Smooth muscle cell (in vitro differentiated cells): ENCODE data around the gene SPAG16. TPM values are rescaled to one million over a fixed set of nuclear protein-coding genes. Genes with fewer than 3 reads are reported as not detected.

Experiments used
- DNase-seq: peaks from one replicate; lab custom pipeline; 2025; ENCODE audit not compliant: unreplicated experiment; lab: John Stamatoyannopoulos, UW
- H2AFZ ChIP-seq: fragments of 200-600 bp; sonication (generic); 2 replicates; pipeline ENCODE4 v1.6.0; 2016; ENCODE audit warnings: antibody characterized with exemption, low read depth, mild to moderate bottlenecking
- H3F3A ChIP-seq: fragments of 200-600 bp; sonication (generic); 2 replicates; pipeline ENCODE4 v1.6.0; 2017; ENCODE audit warnings: antibody characterized with exemption, low read depth
- H3K27ac ChIP-seq: fragments of 200-600 bp; sonication (generic); 2 replicates; pipeline ENCODE4 v1.5.1; 2016; ENCODE audit warnings: low read depth, mild to moderate bottlenecking
- H3K27me3 ChIP-seq: fragments of 200-600 bp; sonication (generic); 2 replicates; pipeline ENCODE4 v1.6.1; 2016; ENCODE audit warnings: low read depth, mild to moderate bottlenecking
- H3K36me3 ChIP-seq: fragments of 200-600 bp; sonication (generic); 2 replicates; pipeline ENCODE4 v1.5.1; 2016; ENCODE audit warnings: low read depth
- H3K4me1 ChIP-seq: fragments of 200-600 bp; sonication (generic); 2 replicates; pipeline ENCODE4 v1.5.1; 2016; ENCODE audit warnings: low read depth
- H3K4me2 ChIP-seq: fragments of 200-600 bp; sonication (generic); 2 replicates; pipeline ENCODE4 v1.6.0; 2016; ENCODE audit warnings: mild to moderate bottlenecking
- H3K4me3 ChIP-seq: fragments of 200-600 bp; sonication (generic); 2 replicates; pipeline ENCODE4 v1.5.1; 2016; ENCODE audit warnings: mild to moderate bottlenecking
- H3K79me2 ChIP-seq: fragments of 200-600 bp; sonication (generic); 2 replicates; pipeline ENCODE4 v1.6.0; 2016; ENCODE audit warnings: low read depth, mild to moderate bottlenecking
- H3K9ac ChIP-seq: fragments of 200-600 bp; sonication (generic); 2 replicates; pipeline ENCODE4 v1.6.0; 2016; ENCODE audit warnings: low read depth
- H3K9me3 ChIP-seq: fragments of 200-600 bp; sonication (generic); replicated peaks from 2 replicates; pipeline ENCODE4 v1.5.1; 2016; ENCODE audit warnings: low read depth
- H4K20me1 ChIP-seq: fragments of 200-600 bp; sonication (generic); 2 replicates; pipeline ENCODE4 v1.6.0; 2016; ENCODE audit warnings: low read depth
- CTCF ChIP-seq: fragments of 200-600 bp; sonication (generic); IDR thresholded peaks from 2 replicates; pipeline ENCODE4 v1.5.1; 2017; ENCODE audit warnings: borderline replicate concordance, mild to moderate bottlenecking, antibody characterized with exemption; ENCODE audit not compliant: insufficient read depth, poor library complexity, severe bottlenecking
- WGBS: methylation state at CpG from one replicate; pipeline ENCODE4 v1.1.7; 2016; ENCODE audit warnings: low lambda C conversion rate; 5-methylcytosine and 5-hydroxymethylcytosine counted together
- polyA plus RNA-seq: library from polyadenylated mRNA; unstranded; fragments of >200 nt; fragmentation: Nextera tagmentation; extraction: Ambion mirVana; gene quantifications from 2 replicates; pipeline ENCODE4 v1.2.1, GENCODE V29; 2016
- total RNA-seq: library from RNA; depleted of rRNA; stranded (reverse); fragments of >200 nt; gene quantifications from 2 replicates; pipeline ENCODE4 v1.2.3, GENCODE V29; 2014

The SPAG16 gene
- total and polyA plus RNA-seq, 2 experiments from 2014 or later: 32.1 to 40.6 TPM

- Histone ChIP-seq H3K36me3 (no peaks in the 10 kb centered on the region), H2AFZ (no peak overlapping the region), H3K9me3 (no peaks in the 10 kb centered on the region), H3K79me2 (no peaks in the 10 kb centered on the region), H3K4me1 (no peaks in the 10 kb centered on the region), H3K9ac (no peak overlapping the region), H3K27ac (no peak overlapping the region), H4K20me1 (no peaks in the 10 kb centered on the region), H3F3A (no peaks in the 10 kb centered on the region), H3K27me3 (no peaks in the 10 kb centered on the region), H3K4me2 (no peak overlapping the region), H3K4me3 (no peak overlapping the region)
- DNase-seq: no peak
- WGBS: 26% methylated on average over 3 of the region's 3 CpGs
- TF ChIP-seq CTCF: no peak
These were observed 855.5 kb downstream of the SPAG16 start for GRCh38 chr2:214139630-214140284.

GRCh38 chr2:214156971-214157370 is 872.7 kb downstream of the SPAG16 start:
- Histone ChIP-seq H3K9ac (no peak overlapping the region), H3K9me3 (no peaks in the 10 kb centered on the region), H3K27ac (no peak overlapping the region), H4K20me1 (no peaks in the 10 kb centered on the region), H3K4me1 (no peaks in the 10 kb centered on the region), H3K36me3 (no peaks in the 10 kb centered on the region), H3K4me2 (no peak overlapping the region), H3K27me3 (no peaks in the 10 kb centered on the region), H3F3A (no peaks in the 10 kb centered on the region), H3K79me2 (no peaks in the 10 kb centered on the region), H2AFZ (no peak overlapping the region), H3K4me3 (no peak overlapping the region)
- TF ChIP-seq CTCF: no peak
- DNase-seq: no peak
- 95% methylated on average over 1 of the region's 1 CpG for WGBS

GRCh38 chr2:214158851-214159250 is 874.6 kb downstream of the SPAG16 start:
- H3K4me3 ChIP-seq: no peak overlapping the region
- H3K9ac ChIP-seq: no peak overlapping the region
- H3K4me2 ChIP-seq: no peak overlapping the region
- no peaks in the 10 kb centered on the region for H3K79me2 ChIP-seq
- DNase-seq: no peak
- H3K9me3 ChIP-seq: no peaks in the 10 kb centered on the region
- H3F3A ChIP-seq: no peaks in the 10 kb centered on the region
- WGBS: 97% methylated on average over 1 of the region's 1 CpG
- no peaks in the 10 kb centered on the region for H4K20me1 ChIP-seq
- H3K27ac ChIP-seq: no peak overlapping the region
- no peaks in the 10 kb centered on the region for H3K36me3 ChIP-seq
- no peak for TF ChIP-seq CTCF
- no peaks in the 10 kb centered on the region for H3K27me3 ChIP-seq
- no peaks in the 10 kb centered on the region for H3K4me1 ChIP-seq
- no peak overlapping the region for H2AFZ ChIP-seq

- Histone ChIP-seq H3K9ac (no peak overlapping the region), H2AFZ (no peak overlapping the region), H3K4me1 (no peaks in the 10 kb centered on the region), H3K4me2 (no peak overlapping the region), H3K4me3 (no peak overlapping the region), H3K79me2 (no peaks in the 10 kb centered on the region), H4K20me1 (no peaks in the 10 kb centered on the region), H3F3A (no peaks in the 10 kb centered on the region), H3K27ac (no peak overlapping the region), H3K9me3 (no peaks in the 10 kb centered on the region), H3K36me3 (no peaks in the 10 kb centered on the region), H3K27me3 (no peaks in the 10 kb centered on the region)
- no peak for DNase-seq
- TF ChIP-seq CTCF: no peak
- 87% methylated on average over 5 of the region's 5 CpGs for WGBS
These were observed 885.0 kb downstream of the SPAG16 start for GRCh38 chr2:214169281-214169680.
